Activated T-cell treated with anti-CD3 and anti-CD28 coated beads for 24 hours (primary cell): ENCODE measurements around the gene DIAPH2.

ENCODE experiments used
- DNase-seq: peaks from one replicate; pipeline ENCODE4 v3.0.0-alpha.2; 2020; ENCODE audit warnings: low read depth

Gene DIAPH2

DNA sequence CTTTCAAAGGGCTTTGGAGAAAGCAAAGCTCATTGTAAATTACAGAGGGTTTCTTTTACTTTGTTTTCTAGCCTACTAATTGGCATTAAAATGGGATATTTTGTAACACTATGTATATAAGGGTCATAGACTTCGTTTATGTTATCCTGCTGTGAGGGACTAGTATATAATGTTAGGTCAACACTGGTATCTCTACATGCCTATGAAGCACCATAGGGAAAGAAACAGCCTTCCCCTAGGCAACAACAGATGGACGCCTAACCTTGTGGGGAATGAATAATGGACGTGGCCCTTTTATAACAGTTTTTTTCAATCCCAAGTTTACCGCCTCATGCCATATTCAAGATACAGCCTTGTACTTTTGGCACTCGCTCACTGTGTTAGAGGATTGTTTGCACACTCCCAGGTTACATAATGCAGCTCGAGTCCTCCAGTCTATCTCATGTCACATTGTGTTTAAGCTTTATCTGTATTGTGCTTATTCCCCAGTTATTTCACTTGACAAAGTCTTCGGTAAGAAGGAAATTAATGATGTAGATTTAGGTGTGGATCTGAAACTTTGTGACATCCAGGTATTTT lies 910.1 kb downstream of the DIAPH2 start:
- DNase-seq = no peak

GRCh38 chrX:97597954-97598353 lies 913.3 kb downstream of the DIAPH2 start:
- DNase-seq = peak; percentile 7

GRCh38 chrX:97602465-97603258 lies 918.0 kb downstream of the DIAPH2 start:
- DNase-seq = no peak

DNA sequence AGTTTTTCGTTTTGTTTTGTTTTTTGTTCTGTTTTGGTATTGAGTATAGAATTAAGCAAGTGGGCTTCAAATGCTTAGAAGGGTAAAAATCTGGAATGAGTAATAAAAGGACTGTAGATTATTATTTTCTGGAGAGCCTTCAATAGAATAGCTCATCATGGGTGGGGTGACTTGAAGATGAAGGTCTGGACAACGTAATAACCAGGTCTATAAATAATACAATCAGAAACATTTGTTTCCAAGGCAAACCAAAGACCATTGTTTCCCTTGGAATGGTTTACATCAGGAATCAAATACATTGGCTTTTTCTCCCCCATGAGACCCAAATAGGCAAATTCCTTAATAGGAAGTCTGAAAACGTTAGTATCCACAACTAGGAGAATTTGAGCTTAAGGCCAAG lies 920.6 kb downstream of the DIAPH2 start:
- no peak for DNase-seq

DNA sequence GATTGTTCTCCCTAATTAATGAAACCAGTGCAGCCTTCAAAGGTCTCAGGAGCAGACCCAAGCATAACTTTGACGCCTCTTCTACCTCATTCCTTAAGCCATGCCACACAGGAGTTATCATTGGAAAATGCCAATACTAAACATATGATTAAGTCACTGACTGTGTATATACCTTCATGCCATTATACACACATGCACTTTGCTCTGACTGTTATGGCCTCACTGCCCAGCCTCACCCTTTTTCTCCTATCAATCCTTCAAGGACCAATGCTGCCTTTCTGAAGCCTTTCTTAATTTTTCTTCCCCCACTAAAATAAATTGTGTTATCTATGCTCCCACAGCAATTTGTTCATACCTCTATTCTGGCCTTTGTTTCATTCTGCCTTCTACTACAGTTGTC lies 924.7 kb downstream of the DIAPH2 start:
- no peak for DNase-seq

DNA sequence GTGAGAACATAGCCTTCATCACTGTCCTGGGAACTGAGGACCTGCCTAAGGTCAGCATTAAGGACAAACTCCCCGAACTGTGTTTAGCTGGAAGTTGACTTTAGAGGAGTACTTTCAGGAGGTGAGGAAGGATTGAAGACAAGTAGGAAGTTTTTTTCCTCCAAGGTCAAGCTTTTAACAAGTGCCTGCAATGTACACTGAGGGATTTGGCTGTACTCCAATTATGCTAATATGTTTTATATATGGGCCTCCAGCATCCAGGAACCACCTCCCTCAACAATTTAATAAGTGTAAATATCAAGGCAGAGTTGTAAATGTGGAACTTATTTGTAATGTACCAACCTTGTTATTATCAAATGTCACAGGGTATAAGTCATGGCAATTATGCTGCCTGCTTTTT lies 925.3 kb downstream of the DIAPH2 start:
- no peak for DNase-seq

DNA sequence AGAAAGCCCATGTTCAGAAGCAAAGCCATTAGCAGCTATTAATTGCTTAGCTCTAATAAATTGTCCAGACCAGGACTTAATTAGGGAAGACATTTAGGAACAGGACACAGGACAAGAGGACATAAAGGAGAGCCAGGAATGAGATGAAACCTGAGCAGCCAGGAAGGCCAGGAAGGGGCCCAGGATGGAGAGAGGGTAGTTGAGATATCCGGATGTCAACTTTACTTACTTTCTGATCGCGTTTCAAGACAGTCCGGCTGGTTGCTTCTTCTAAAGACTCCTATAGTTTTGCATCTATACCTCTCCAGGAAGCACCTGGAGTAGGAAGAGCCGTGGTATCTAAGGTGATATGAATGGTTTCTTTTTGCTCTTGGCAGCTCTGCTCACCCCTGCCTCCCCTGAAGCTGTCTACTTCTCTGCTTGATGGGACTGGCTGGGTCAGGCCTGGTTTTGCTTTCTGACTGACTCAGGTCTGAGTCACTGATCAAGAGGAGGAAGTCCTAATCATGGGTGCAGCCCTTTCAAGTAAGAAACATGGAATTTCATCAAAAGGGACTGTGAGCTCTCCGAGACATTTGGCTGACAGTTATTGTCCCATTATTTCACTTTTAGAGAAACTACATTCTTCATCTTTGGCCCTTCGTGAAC lies 932.4 kb downstream of the DIAPH2 start:
- DNase-seq = no peak

DNA sequence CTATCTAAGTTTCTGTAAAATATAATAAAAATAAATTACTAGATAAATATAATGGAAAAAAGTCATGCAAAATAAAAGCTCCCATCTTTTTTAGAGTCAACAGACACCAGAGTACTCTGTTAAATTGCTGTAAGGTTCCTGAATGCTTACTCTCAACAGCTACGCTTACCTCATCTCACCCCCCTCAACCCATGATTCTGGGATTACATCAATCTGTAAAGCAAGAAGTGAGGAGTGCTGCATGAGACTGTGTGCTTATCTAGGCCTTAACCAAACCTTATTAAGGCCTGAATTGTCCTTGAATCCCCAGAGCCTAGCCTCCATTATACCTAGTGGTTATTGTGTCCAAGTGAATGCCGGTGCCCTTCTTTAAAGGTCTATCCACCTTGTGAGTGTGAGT lies 934.9 kb downstream of the DIAPH2 start:
- DNase-seq = no peak

GRCh38 chrX:97622111-97622510 lies 937.5 kb downstream of the DIAPH2 start:
- DNase-seq = no peak

GRCh38 chrX:97628326-97628725 lies 943.7 kb downstream of the DIAPH2 start:
- DNase-seq = no peak

- DNase-seq = no peak
Observed at GRCh38 chrX:97628807-97629596, 944.4 kb downstream of the DIAPH2 start.

DNA sequence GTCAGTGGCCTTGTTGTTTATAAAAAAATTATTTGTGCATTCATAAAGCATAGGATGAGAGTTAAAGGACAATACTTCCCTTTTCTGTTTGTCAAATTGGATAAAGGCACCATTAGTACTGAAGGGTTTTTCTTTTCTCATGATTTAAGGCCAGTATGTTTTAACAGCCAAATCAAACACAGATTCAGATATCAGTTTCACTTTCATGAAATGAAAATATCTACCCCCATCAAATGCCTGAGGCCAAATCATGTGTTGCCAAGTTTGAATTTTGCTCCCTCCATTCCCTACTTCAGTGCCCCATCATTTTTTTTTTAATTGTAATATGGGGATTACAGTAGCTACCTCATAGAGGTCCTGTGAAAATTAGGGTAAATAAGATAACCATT lies 944.9 kb downstream of the DIAPH2 start:
- DNase-seq = no peak

GRCh38 chrX:97633798-97634197 lies 949.2 kb downstream of the DIAPH2 start:
- no peak for DNase-seq

DNA sequence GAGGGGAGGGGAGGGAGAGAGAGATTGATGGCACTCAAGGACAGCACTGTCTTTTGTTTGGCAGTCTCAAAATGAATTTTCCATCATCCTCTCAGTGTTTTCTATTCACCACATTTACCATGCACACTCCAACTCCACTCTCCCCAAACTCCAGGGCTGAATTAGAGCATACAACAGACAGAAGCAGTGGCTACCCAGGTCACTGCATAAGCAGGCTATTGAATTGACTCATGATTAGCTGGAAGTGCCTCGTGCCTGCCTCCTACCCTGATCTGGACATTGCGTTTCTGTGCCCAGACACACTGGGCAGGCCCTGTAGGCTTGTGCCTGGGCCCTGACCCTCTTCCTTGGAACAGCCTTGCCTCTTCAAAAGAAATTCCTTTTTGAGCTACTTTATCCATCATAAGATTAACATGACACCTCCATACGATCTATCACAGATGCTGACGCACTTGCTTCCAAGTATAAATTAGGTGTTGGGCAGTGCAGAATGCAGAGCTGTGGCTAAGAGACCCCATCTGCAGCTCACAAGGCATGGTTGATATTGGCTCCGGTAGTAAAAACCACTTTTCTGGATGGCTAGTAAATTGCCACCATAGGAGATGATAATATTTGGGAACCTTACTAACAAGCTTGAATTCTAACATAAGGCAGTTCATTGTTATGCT lies 952.0 kb downstream of the DIAPH2 start:
- no peak for DNase-seq

GRCh38 chrX:97637289-97637688 lies 952.6 kb downstream of the DIAPH2 start:
- no peak for DNase-seq

DNA sequence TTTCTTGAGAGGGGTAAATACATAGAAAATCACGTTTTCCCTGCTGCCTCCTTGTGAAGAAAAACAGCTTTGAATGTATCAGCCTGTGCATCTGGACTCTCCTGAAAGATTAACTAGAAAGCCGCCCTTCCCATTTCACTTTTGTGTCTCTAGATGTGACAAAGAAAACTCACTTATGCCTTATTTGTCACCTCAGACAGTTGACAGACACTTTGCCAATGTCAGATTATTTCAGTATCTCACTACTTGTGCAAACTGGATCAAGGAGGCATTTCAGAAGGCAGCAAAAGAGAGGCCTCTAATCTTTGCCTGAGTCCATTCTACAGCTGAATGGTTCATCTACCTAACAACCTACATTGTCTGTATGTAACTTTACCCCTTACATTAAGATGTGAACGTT lies 954.0 kb downstream of the DIAPH2 start:
- DNase-seq = no peak

- DNase-seq = no peak
Observed at GRCh38 chrX:97639526-97639925, 954.9 kb downstream of the DIAPH2 start.
